GM21576 (cell line): ENCODE data around the gene NDC80.

Source experiments
- ATAC-seq: cut with Tn5 transposase; IDR thresholded peaks from one replicate; pipeline ENCODE4 v1.9.1; 2021; ENCODE audit warnings: mild to moderate bottlenecking, moderate library complexity; ENCODE audit not compliant: unreplicated experiment

The NDC80 gene

DNA sequence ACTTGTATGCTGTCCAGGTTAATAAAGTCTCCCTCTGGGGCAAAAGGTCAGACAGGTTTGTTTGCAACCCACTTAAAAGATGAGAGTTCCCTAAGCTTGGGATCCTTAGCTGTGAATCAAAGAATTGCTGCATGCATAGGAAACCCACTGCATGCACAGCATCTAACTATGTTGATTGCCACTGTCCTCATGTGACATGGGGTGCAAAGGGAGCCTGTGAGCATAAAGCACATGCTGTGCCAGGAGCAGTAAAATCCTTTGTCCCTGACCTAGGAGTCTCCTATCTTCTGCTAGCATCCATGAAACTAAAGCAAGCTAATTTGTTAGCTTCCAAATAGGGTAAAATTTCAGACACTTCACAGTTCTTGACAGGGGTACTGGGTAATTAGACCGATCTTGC is 13.8 kb upstream of the NDC80 start:
- no peak for ATAC-seq

DNA sequence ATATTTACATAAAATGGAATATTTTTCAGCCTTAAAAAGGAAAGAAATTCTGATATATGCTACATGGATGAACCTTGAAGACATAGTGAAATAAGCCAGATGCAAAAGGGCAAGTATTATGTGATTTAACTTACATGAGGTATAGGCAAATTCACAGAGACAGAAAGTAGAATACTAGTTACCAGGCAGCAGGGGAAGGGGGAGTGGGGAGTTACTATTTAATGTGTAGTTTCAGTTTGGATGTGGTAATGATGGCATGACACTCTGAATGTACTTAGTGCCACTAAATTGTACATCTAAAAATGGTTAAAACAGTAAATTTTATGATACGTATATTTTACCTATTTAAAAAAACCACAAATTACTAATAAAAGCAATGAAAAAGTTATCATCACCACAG is 12.1 kb upstream of the NDC80 start:
- no peak for ATAC-seq

DNA sequence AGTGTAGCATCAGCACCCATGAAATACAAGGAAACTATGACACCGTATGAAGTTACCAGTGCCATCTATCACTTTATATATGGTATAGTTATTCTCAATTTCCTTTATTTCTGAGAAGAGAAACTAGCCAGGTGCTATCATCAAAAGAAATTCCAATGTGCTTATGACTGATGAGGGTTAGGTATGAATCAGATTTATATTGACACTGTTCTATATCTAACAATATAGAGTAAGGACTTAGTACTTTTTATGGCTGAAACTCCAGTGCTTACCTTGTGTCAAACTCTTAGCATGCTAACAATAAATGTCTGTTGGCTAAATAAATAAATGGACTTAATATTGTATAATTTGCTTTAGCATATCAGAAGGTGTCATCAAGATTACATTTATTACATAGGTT is 7.0 kb upstream of the NDC80 start:
- no peak for ATAC-seq

GRCh38 chr18:2568129-2568528 is 3.2 kb upstream of the NDC80 start:
- no peak for ATAC-seq

DNA sequence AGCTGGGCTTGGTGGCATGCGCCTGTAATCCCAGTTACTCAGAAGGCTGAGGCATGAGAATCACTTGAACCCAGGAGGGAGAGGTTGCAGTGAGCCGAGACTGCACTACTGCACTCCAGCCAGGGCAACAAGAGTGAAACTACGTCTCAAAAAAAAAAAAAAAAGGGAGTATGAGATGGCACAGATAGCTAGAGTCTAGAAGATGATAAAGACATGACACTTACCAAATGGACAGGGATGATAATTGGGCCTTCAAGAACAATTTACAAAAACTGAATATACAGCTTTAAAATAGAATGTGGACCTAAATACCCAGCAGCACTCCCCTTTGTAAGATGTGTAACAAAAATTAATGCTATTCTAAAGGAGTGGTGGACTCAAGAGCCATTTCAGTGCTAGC is 2.8 kb upstream of the NDC80 start:
- no peak for ATAC-seq

DNA sequence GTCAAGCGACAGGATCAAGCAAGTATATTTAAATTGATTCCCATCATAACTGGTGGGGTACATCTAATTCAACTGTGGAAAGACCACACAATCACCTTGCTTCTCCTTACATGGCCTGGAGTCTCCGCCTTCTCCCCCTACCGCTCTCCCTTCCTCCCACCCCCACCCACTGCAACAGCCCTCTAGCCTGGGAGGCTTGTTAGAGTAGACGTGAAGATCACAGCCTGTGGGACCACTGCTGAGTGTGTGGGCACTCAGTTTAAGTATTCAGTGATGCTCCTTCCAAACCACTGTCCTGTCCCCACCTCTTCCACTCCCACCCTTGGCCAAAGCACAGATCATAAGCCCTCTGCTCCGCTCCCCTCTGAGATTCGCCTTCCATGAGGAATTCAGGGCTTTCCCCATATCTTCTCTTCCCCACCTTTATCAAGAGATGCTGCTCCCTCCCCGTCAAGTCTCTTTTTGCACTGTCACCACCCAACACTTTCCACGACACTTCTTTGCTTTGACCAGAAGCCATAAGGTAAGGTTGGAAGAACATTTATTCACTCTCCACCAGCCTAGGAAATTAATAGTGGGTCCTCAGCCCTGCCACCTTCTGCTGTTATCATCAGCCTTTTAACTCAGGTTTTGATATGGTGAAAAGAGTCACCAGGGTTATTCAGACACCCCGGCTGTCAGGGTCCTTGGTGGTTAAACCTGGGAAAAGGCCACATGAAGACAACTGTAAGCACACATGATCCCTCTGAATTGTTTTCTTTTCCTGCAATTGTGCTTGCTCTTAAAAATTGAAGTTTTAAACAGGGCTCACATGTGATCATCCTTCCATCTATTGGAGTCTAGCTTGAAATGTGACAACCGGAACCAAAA is 1.8 kb upstream of the NDC80 start:
- ATAC-seq = no peak

GRCh38 chr18:2570772-2571199 is 571 bp upstream of the NDC80 start:
- ATAC-seq = peak; percentile 47

GRCh38 chr18:2572171-2572569 is 813 bp downstream of the NDC80 start:
- no peak for ATAC-seq

DNA sequence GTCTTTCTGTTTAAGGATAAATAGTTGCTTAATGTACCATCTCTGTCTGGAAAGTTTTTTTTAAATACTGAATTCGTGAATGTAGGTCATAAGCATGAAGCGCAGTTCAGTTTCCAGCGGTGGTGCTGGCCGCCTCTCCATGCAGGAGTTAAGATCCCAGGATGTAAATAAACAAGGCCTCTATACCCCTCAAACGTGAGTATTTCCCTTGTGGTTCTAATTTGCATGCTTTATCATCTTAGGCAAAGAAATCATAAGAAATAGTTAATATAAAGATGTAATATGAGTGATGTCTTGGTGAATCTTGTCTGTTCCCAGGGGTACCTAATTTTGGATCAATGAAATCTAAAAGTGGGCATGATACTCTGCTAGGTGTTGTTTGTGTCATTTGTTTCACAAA is 1.5 kb downstream of the NDC80 start:
- no peak for ATAC-seq

DNA sequence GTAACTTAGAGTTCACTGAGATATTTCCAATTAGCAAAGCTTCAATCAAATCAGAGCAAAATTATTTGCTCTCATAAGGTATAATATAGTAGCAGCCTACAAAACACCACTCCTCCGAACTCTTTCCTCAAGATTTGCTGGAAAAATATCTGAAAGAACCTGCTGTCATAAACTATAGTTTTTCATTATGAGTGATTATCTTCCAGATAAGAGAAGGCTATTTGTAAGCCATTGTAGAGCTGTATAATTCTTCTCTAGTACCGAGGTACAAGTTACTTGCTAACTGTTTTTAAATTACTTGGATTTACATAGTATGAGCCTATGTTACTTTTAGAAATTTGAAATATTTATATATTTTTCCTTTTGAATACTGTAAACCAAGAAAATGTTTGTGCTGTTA is 2.1 kb downstream of the NDC80 start:
- no peak for ATAC-seq

GRCh38 chr18:2587788-2588187 is 16.4 kb downstream of the NDC80 start:
- ATAC-seq = no peak

GRCh38 chr18:2588666-2589344 is 17.4 kb downstream of the NDC80 start:
- no peak for ATAC-seq

DNA sequence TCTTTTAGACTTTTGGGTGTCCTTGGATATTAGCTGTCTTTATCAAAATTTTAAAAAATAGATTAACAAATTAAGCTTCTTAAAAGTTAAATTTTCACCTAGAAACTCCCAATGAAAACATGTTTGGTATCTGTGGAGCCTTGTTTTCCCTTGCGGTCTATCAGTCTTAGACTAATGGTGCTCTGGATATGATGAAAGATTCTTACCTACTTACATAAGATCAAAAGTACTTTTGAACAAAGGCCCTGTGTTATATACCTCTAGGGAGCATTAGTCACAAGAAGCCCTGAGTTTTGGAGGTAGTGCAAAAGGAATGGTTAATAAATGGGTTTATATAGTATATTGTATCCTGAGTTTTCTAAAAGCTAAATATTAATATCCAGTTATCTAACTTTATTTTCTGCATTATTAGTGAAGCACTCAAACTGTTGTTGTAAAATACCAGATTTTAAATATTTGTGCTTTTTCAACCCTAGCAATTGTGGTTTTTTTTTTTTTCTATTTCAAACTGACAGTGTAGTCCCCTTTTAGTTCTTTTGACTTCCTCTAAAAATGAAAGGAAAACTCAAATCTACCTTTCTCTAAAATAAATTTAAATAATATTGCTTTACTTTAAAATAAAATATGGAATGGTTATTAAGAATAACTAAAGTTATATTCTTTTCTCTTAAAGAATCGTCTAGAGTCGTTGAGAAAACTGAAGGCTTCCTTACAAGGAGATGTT is 18.1 kb downstream of the NDC80 start:
- ATAC-seq = no peak

- ATAC-seq = no peak
Measured at GRCh38 chr18:2590303-2590702, 18.9 kb downstream of the NDC80 start.

DNA sequence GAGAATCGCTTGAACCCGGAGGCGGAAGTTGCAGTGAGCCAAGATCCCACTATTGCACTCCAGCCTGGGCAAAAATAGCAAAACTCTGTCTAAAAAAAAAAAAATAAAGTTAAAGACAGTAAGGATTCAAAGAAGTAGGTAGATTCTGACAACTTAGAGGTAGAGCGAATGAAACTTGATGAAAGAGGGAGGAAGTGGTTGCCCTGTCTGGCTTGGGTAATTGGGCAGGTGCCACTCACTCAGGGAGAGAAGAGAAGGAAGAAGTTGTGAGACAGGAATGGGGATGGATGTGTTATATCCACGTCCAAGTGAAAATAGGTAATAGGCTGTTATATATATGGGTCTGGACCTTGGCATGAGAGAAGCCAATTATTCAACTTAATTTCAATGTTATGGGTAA is 26.3 kb downstream of the NDC80 start:
- ATAC-seq = no peak

GRCh38 chr18:2602844-2603243 is 31.5 kb downstream of the NDC80 start:
- no peak for ATAC-seq

GRCh38 chr18:2606335-2606734 is 35.0 kb downstream of the NDC80 start:
- ATAC-seq = no peak

DNA sequence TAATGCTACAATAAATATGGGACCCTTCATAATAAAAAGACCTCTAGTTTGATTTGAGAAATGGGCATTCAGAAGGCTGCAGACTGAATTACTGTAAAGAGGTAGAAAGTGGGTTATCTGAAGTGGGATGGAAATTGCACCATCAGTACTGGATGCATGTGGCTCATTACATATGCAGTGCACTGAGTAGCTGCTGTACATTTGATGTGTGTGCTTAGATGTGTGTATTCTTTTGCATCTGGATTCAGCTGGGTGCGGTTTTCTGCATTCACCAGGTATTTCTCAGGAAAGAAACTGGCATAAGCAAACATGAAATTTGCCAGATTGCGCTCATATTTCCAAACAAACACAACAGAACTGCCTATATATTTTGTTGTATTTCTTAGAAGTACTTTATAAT is 38.2 kb downstream of the NDC80 start:
- no peak for ATAC-seq

DNA sequence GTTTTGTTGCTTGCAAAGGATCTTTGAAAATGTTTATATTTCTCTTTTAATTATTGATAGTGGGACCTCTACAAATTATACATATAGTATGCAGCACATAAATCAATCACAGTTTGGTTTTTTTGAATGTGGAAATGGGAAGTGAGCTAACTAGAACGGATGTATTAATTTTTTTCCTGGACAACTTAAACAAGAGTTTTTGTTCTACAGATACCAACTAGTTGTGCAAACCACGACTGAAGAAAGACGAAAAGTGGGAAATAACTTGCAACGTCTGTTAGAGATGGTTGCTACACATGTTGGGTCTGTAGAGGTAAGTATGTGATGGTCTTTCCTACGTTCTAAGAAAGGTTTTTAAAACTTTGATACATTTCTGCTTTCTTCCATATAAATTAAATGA is 39.2 kb downstream of the NDC80 start:
- ATAC-seq = no peak

- no peak for ATAC-seq
Measured at GRCh38 chr18:2612996-2613395, 41.6 kb downstream of the NDC80 start.

DNA sequence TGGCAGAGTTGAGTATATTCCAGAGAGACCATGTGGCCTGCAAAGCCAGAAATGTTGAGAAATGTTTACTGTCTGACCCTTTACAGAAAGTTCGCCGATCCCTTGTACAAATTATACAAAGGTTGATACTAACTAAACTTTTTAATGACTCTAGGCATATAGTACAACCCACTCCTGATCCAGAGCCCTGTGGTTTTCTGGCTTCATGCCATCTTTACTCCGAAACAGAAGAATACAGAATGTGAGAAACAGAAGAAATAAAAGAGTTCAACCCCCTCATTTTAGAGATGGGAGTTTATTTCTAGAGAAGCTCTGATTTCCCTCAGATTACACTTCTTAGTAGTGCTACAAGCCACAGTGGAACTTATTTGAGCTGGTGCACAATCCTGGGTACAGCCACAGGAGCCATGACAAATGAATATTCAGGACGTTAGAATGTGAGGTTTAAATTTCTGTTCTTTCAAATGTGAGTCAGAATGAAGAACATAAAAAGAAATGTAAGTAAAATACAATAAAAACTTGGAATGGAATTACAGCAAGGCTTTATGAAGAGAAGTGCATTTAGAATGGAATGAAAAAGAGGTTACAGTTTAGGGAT is 46.1 kb downstream of the NDC80 start:
- ATAC-seq = no peak
